Neuron (in vitro differentiated cells): ENCODE results near the gene SHISA6.

Experiments used
- H2AFZ ChIP-seq: one replicate; pipeline ENCODE4 v1.6.1; 2013; ENCODE audit warnings: low read depth, mild to moderate bottlenecking, inconsistent platforms, low read length, moderate library complexity
- H3K27me3 ChIP-seq: one replicate; pipeline ENCODE4 v1.6.1; 2013; ENCODE audit warnings: low read length; ENCODE audit not compliant: insufficient read depth
- H3K36me3 ChIP-seq: one replicate; pipeline ENCODE4 v1.6.1; 2013; ENCODE audit warnings: low read length; ENCODE audit not compliant: insufficient read depth
- H3K4me1 ChIP-seq: one replicate; pipeline ENCODE4 v1.6.1; 2013; ENCODE audit warnings: low read length; ENCODE audit not compliant: insufficient read depth
- H3K4me3 ChIP-seq: 2 replicates; pipeline ENCODE4 v1.5.1; 2013; ENCODE audit warnings: mild to moderate bottlenecking, low read length, moderate library complexity
- H3K9me3 ChIP-seq: one replicate; pipeline ENCODE4 v1.6.1; 2013; ENCODE audit warnings: low read length

Gene SHISA6

DNA sequence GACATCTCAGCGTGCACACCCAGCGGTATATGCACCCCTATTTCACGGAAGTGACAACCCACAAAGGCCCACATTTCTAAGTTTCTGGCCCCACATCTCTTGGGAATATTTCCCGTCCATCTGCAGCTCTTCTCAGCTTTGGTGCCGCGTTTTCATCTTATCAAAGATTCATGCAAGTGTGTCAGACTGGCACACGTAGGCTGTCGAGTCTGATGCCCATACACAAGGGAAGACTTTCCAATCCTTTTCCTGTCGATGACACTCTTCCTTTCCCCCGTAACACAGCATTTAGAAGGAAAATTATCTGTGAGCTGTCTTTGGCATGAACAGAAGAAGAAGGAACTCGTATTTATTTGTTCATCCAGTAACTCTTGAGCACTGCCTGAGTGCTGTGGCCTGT lies 83.0 kb downstream of the SHISA6 start:
- Histone ChIP-seq H3K4me3 (no peak overlapping the region), H3K4me1 (no peaks in the 10 kb centered on the region), H2AFZ (no peak overlapping the region), H3K36me3 (no peaks in the 10 kb centered on the region), H3K27me3 (no peaks in the 10 kb centered on the region), H3K9me3 (no peaks in the 10 kb centered on the region)

DNA sequence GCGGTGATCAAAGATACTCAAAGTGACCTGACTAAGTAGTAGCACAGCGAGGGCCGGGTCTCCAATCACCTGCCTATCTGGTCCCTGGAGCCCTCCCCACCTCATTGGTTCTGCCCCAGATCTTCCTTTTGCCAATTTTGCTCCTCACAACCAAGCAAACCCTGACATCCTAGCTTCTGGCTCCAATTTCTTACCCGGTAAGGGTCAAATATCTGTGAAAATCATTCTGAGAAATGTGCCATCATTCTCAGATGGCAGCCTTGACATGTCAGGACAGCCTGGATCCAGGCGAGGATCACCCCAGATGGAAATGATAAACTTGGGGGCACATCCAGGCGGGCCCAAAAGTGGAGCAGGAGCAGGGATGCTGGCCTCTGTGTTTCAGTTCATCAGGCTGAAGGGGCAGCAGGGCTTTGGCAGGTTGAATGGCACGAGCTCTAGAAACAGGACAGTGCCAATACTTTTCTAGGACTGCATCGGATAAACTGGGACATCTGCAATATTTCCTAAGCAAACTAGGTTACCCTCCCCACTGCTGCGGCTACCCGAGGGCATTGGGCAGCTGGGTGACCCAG lies 83.9 kb downstream of the SHISA6 start:
- Histone ChIP-seq H3K36me3 (no peaks in the 10 kb centered on the region), H3K9me3 (no peaks in the 10 kb centered on the region), H3K4me1 (no peaks in the 10 kb centered on the region), H3K4me3 (no peak overlapping the region), H2AFZ (no peak overlapping the region), H3K27me3 (no peaks in the 10 kb centered on the region)

DNA sequence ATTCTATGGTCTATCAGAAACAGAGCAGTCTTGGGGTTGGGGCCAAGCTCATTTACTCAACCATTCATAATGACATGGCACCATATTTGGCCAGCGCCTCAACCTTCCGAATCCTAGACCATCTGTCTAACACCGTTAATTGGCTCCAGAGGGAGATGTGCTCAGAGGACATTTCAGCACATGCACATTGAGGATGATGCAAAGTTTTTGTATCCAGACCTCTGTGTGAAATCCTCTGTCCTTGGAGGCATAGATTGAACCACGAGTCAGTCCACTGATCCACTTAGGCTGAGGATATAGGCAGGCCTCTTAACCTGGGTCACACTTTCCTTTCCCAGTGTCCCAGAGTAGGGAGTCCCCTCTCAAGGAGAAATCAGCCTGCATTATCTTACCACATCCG lies 85.5 kb downstream of the SHISA6 start:
- no peaks in the 10 kb centered on the region for H3K36me3 ChIP-seq

DNA sequence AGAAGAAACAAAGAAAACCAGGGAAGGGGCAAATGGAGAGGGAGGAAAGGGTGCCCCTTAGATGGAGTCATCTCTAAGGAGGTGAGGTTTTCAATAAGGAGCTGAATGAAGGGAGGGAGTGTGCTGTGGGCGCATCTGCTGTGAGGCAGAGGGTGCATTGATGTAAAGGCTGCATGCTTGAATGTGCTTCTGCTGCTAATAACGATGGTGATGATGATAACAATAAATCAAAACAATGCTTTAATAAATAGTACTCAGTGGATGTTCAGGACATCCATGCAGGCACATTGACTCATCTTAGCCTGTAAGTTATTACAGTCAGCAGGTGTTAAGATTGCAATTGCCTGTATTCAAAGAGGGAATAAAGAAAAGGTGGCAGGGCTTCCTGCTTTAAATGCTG lies 87.8 kb downstream of the SHISA6 start:
- Histone ChIP-seq H3K27me3 (peaks cover 3% of the 10 kb centered on the region), H3K4me1 (no peaks in the 10 kb centered on the region), H3K4me3 (no peak overlapping the region), H3K36me3 (no peaks in the 10 kb centered on the region), H2AFZ (no peak overlapping the region), H3K9me3 (no peaks in the 10 kb centered on the region)

More for the DNA sequence above, 85.5 kb downstream of the SHISA6 start:
- no peak overlapping the region for H3K4me3 ChIP-seq
- no peak overlapping the region for H2AFZ ChIP-seq
- no peaks in the 10 kb centered on the region for H3K4me1 ChIP-seq
- H3K9me3 ChIP-seq, result no peaks in the 10 kb centered on the region
- peaks cover under 1% of the 10 kb centered on the region for H3K27me3 ChIP-seq

DNA sequence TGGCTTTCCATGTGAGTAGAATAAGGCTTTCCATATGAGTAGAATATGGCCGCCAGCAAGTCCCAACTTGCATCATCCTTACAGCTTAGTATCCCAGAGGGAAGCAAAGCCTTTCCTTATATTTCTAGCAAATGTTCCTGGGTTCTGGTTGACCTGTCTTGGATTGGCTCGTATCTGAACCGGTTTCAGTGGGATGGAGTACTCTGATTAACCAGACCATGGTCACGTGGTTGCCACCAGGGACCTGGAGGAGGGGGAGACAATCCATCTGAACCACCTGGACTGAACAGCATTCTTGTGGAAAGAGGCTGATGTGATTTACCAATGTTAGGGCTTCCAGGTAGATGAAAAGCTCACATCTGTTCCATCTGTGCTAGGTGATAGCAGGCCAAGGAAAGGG lies 89.0 kb downstream of the SHISA6 start:
- no peak overlapping the region for H2AFZ ChIP-seq
- H3K4me3 ChIP-seq, result no peak overlapping the region
- H3K4me1 ChIP-seq, result no peaks in the 10 kb centered on the region
- H3K9me3 ChIP-seq, result no peaks in the 10 kb centered on the region
- H3K27me3 ChIP-seq, result peaks cover 3% of the 10 kb centered on the region
- H3K36me3 ChIP-seq, result no peaks in the 10 kb centered on the region

DNA sequence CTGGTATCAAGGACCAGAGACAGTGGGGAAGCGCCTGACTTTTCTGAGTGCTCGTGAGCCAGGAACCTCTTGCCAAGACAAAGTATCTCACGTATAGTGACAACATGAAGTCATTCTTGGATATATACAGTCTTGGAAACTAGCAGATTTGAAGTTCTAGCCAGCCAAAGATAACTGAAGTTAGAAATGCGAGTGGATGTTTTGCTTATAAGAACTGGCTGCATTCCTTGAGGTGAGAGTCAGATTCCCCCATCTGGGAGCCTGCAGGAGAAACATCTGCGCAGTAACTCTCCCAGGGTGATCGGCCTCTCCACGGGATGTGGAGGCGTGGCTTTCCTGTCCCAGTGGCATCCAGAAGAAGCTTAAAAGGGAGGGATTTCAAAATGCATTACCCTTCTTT lies 89.8 kb downstream of the SHISA6 start:
- no peak overlapping the region for H3K4me3 ChIP-seq
- no peak overlapping the region for H2AFZ ChIP-seq
- H3K27me3 ChIP-seq, result peaks cover 3% of the 10 kb centered on the region
- H3K36me3 ChIP-seq, result no peaks in the 10 kb centered on the region
- H3K9me3 ChIP-seq, result no peaks in the 10 kb centered on the region
- H3K4me1 ChIP-seq, result no peaks in the 10 kb centered on the region

DNA sequence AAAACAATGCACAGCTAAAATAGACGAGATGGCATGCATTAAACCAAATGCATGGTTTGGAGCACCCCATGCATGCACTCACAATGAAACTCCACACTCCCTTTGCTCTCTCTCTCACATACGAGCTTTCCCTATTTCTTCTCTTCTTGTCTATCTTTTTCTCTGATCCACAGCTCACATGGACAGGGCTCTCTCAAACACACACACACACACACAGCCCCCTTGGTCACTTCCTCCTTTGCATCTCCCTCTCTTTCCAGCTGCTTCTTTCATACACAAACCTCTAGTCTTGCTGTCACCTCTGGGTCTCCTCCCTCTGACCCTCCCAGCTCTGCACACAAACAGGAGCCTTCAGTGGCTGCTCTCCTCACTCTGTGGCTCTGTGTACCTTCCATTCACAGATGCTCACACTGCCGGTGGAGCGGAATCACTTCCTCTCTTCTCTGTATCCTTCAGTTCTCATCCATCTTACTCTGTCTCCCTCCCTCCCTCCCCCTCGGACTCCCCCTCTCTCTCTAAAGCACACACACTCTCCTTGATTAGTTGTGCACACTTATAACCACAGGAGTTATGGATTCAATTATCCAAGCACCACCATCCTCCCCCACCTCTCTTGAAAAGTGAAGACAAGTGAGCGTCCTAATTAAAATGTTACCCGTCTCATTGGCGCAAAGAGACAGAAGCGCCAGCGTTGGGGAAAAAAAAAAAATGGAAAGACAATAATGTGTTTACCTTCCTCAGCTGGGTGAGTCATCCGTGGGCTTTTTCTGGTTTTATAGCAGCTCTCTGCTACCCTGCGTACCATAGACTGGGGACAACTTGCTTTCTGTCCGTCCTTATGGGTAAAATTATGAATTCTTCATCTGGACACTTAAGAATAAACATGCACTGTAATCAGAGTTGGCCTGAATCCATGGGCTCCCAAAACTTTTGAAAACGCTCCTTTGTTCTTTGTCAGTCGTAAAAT lies 90.8 kb downstream of the SHISA6 start:
- H3K9me3 ChIP-seq, result no peaks in the 10 kb centered on the region

DNA sequence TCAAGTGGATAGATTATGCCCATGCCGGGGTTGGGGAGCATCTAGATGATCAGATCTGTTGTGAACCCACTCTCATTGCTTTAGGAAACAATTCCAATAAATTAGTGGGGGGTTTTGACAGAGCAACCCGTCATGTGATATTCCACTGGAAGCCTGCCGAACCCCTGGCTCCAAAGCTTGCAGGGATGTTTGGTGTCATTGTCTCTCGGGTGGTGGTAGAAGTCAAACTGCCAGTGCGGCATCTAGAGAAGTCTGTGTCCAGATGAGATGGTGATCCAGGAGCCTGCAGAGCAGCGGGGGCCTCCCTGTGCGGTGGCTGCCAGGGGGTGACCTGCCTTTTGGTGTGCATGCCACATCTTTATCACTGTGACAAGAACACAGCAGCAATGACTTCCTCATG lies 91.7 kb downstream of the SHISA6 start:
- Histone ChIP-seq H3K9me3 (no peaks in the 10 kb centered on the region), H3K27me3 (peaks cover 3% of the 10 kb centered on the region), H2AFZ (no peak overlapping the region), H3K4me3 (no peak overlapping the region), H3K4me1 (no peaks in the 10 kb centered on the region), H3K36me3 (no peaks in the 10 kb centered on the region)

More for the DNA sequence above, 90.8 kb downstream of the SHISA6 start:
- Histone ChIP-seq H3K4me1 (no peaks in the 10 kb centered on the region), H3K36me3 (no peaks in the 10 kb centered on the region), H3K27me3 (peaks cover 3% of the 10 kb centered on the region), H2AFZ (no peak overlapping the region), H3K4me3 (no peak overlapping the region)

DNA sequence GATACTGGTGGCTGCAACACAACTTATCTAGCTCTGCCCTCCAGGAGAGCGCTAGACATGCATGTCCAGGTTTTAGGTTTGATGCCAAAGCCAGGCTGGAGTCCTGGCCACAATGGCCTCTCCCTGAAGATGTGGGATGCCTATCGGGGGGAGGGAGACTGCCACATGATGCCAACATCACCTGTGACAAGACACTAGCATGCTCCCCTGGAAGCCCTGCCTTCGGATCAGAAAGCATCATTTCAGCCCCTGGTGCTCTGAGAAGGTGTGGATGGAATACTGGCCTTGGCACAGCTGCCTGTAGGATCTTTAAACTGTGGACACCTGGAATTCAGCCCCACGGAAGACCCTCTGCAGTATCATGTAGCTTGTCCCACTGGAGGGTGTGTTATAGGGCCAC lies 93.5 kb downstream of the SHISA6 start:
- Histone ChIP-seq H2AFZ (no peak overlapping the region), H3K4me1 (no peaks in the 10 kb centered on the region), H3K9me3 (no peaks in the 10 kb centered on the region), H3K36me3 (no peaks in the 10 kb centered on the region), H3K4me3 (no peak overlapping the region), H3K27me3 (peaks cover 3% of the 10 kb centered on the region)

DNA sequence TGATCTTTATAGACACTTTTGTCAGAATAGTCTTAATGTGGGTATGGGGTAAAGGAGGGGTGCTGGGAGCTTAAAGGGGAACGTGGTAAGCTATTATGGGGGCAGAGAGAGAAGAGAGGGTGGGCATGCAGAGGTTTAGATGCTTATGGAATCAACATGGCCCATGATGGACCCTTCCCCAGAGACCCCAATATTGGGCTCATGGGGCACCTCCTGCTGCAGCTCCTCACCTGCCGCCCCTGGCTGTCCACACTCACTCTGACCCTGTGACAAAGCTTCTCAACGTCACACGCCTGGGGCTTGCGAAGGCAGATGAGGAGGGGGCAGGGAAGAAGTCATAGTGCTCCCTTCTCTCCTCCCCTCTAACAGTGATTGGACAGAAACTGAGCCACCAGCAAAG lies 95.3 kb downstream of the SHISA6 start:
- H3K4me1 ChIP-seq, result no peaks in the 10 kb centered on the region
- no peak overlapping the region for H2AFZ ChIP-seq
- peaks cover 3% of the 10 kb centered on the region for H3K27me3 ChIP-seq
- no peak overlapping the region for H3K4me3 ChIP-seq
- no peaks in the 10 kb centered on the region for H3K9me3 ChIP-seq
- no peaks in the 10 kb centered on the region for H3K36me3 ChIP-seq

DNA sequence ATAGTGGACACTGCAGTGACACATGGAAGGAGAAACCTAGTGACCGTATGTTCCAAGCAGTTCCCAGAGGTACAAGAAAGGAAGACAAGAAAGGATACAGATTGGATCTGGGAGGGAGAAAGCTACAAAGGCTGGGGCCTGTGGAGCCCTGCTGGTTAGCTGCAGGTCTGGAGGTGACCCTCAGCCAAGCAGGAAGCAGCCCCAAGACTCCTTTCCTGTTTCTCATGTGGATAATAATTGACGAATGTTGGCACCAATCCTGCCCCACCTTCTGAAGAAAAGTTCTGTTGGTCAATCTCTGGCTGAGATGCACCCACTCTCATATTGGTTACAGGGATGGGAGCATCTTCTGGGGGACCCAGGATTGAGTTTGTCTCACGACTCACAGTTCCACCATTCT lies 99.8 kb downstream of the SHISA6 start:
- H3K36me3 ChIP-seq, result no peaks in the 10 kb centered on the region
- H3K4me3 ChIP-seq, result no peak overlapping the region
- H2AFZ ChIP-seq, result no peak overlapping the region
- H3K4me1 ChIP-seq, result no peaks in the 10 kb centered on the region
- no peaks in the 10 kb centered on the region for H3K9me3 ChIP-seq
- no peaks in the 10 kb centered on the region for H3K27me3 ChIP-seq

DNA sequence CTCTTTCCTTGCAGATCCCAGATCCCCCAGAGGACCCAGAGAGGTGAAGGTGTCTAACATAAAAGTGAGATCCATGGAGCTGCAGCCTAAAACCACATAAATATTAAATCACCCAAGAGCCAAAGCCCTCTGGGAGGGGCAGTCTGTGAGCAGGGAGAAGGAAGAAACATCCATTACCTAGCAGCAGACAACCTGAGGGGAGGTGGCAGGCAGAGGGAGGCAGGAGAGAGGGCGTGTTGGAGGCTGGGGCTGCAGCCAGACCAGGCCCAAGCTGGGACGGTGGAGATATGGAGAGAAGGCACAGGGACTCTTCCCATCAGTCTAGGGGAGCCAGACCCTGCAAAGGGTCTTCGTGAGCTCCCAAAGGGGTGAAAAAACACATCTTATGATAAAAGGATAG lies 101.1 kb downstream of the SHISA6 start:
- Histone ChIP-seq H3K9me3 (no peaks in the 10 kb centered on the region), H3K4me3 (no peak overlapping the region), H3K4me1 (no peaks in the 10 kb centered on the region)

DNA sequence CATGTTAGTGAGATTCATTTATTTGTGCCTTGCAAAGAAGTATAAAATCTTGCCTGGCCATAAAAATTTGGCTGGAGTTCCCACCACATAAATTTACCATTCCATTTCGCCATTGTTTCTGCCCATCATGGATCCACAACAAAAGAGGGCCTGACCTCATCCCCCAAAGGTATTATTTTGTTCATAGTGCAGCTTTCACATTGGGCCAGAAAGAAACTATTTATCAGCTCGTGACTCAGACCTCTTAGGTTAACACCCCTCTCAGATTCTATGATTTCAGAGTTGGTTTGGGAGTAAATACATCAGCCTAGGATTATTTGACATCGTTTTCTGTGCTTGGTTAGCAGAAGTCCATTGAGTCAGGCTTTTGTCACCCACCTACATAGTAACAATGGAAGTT lies 108.1 kb downstream of the SHISA6 start:
- Histone ChIP-seq H3K36me3 (no peaks in the 10 kb centered on the region), H3K9me3 (no peaks in the 10 kb centered on the region), H3K27me3 (no peaks in the 10 kb centered on the region), H2AFZ (no peak overlapping the region), H3K4me3 (no peak overlapping the region), H3K4me1 (no peaks in the 10 kb centered on the region)

More for the DNA sequence above, 101.1 kb downstream of the SHISA6 start:
- Histone ChIP-seq H2AFZ (no peak overlapping the region), H3K36me3 (no peaks in the 10 kb centered on the region), H3K27me3 (no peaks in the 10 kb centered on the region)
